ENCODE results near the gene TLE1. TPM values are rescaled to one million over a fixed set of nuclear protein-coding genes. Genes with fewer than 3 reads are reported as not detected.

Gene TLE1
- total RNA-seq, 4 donors from 2014 or later = 51.5 to 77.3 (median 62.2) TPM

- TF ChIP-seq EP300 (IDR thresholded peaks at IDR 0.05; ENCODE audit: low read depth) (no peak), POLR2A (IDR thresholded peaks at IDR 0.05) (no peak), POLR2AphosphoS5 (IDR thresholded peaks at IDR 0.05) (no peak), CTCF (IDR thresholded peaks at IDR 0.05) (no peak)
- in situ Hi-C loops (cut with MboI; ENCODE audit: low pct_ligation_motif_present in 1 of 4, low pct_unique_long_range_greater_than_20kb in 1 of 4, low sequenced_read_pairs in 3 of 4) = loop anchor here in 1 of 4 donors (25.0 kb wide), 1 partner anchor 93 kb away; no protein-coding TSS in a partner anchor
- no peak for DNase-seq
- Histone ChIP-seq H3K9me3 (no peaks in the 10 kb centered on the region), H3K27me3 (no peaks in the 10 kb centered on the region), H3K4me3 (no peak overlapping the region), H3K4me1 (no peaks in the 10 kb centered on the region), H3K27ac (no peak overlapping the region), H3K36me3 (no peaks in the 10 kb centered on the region)
- WGBS, 2 donors (ENCODE audit: low coverage in 1 of 2) = 76 to 92% methylated on average over 2 of the region's 2 CpGs
- intact Hi-C loops (cut with DNase I; ENCODE audit: low total_unique reads) = no loop called here
These were observed 16.2 kb upstream of the TLE1 start for GRCh38 chr9:81705578-81705977.

- H3K27ac ChIP-seq = no peak overlapping the region
- no peaks in the 10 kb centered on the region for H3K9me3 ChIP-seq
- H3K27me3 ChIP-seq = no peaks in the 10 kb centered on the region
- no peak overlapping the region for H3K4me3 ChIP-seq
- in situ Hi-C loops (cut with MboI; ENCODE audit: low pct_ligation_motif_present in 1 of 4, low pct_unique_long_range_greater_than_20kb in 1 of 4, low sequenced_read_pairs in 3 of 4) (loop anchor here in 2 of 4 donors (25.0 kb wide), 1 partner anchor 918 kb away; no protein-coding TSS in a partner anchor), intact Hi-C loops (cut with DNase I; ENCODE audit: low total_unique reads) (no loop called here)
- TF ChIP-seq EP300 (IDR thresholded peaks at IDR 0.05; ENCODE audit: low read depth) = no peak
- 53 to 63% methylated on average over 4 to 7 of the region's 7 CpGs for WGBS, 2 donors (ENCODE audit: low coverage in 1 of 2)
- H3K36me3 ChIP-seq = no peaks in the 10 kb centered on the region
- peaks cover 0 to 11% (median 9%) of the 10 kb centered on the region in 4 donors for H3K4me1 ChIP-seq
- DNase-seq = no peak
These were observed 5.2 kb upstream of the TLE1 start for GRCh38 chr9:81694541-81694940.

- H3K9me3 ChIP-seq = no peaks in the 10 kb centered on the region
- WGBS, 2 donors (ENCODE audit: low coverage in 1 of 2) = 75 to 76% methylated on average over 5 to 6 of the region's 6 CpGs
- DNase-seq = no peak
- peaks cover 0 to 11% (median 9%) of the 10 kb centered on the region in 4 donors for H3K4me1 ChIP-seq
- H3K27me3 ChIP-seq = no peaks in the 10 kb centered on the region
- H3K36me3 ChIP-seq = no peaks in the 10 kb centered on the region
- no peak for TF ChIP-seq EP300 (IDR thresholded peaks at IDR 0.05; ENCODE audit: low read depth)
- TF ChIP-seq CTCF (IDR thresholded peaks at IDR 0.05) = no peak
- no peak for TF ChIP-seq POLR2A (IDR thresholded peaks at IDR 0.05)
- TF ChIP-seq POLR2AphosphoS5 (IDR thresholded peaks at IDR 0.05) = no peak
- H3K4me3 ChIP-seq = no peak overlapping the region
- intact Hi-C loops (cut with DNase I; ENCODE audit: low total_unique reads) = no loop called here
- no peak overlapping the region for H3K27ac ChIP-seq
- in situ Hi-C loops (cut with MboI; ENCODE audit: low pct_ligation_motif_present in 1 of 4, low pct_unique_long_range_greater_than_20kb in 1 of 4, low sequenced_read_pairs in 3 of 4) = loop anchor here in 2 of 4 donors (25.0 kb wide), 1 partner anchor 918 kb away; no protein-coding TSS in a partner anchor
These were observed 4.5 kb upstream of the TLE1 start for GRCh38 chr9:81693671-81694378.

GRCh38 chr9:81690251-81690851 is 1.0 kb upstream of the TLE1 start:
- in situ Hi-C loops (cut with MboI; ENCODE audit: low pct_ligation_motif_present in 1 of 4, low pct_unique_long_range_greater_than_20kb in 1 of 4, low sequenced_read_pairs in 3 of 4) (loop anchor here in 2 of 4 donors (25.0 kb wide), 1 partner anchor 922 kb away; no protein-coding TSS in a partner anchor), intact Hi-C loops (cut with DNase I; ENCODE audit: low total_unique reads) (no loop called here)
- Histone ChIP-seq H3K4me1 (peaks cover 3 to 26% (median 23%) of the 10 kb centered on the region in 4 donors), H3K27me3 (no peaks in the 10 kb centered on the region), H3K36me3 (no peaks in the 10 kb centered on the region), H3K4me3 (peak overlapping the region; percentile 35 to 92 (median 74)), H3K27ac (peak overlapping the region; percentile 89 to 95 (median 93)), H3K9me3 (no peaks in the 10 kb centered on the region)
- DNase-seq = peak; percentile 80
- TF ChIP-seq POLR2A (IDR thresholded peaks at IDR 0.05) (no peak), POLR2AphosphoS5 (IDR thresholded peaks at IDR 0.05) (peak in 1 of 3 donors; percentile 9), EP300 (IDR thresholded peaks at IDR 0.05; ENCODE audit: low read depth) (no peak), CTCF (IDR thresholded peaks at IDR 0.05) (no peak)
- 3 to 13% methylated on average over 8 to 23 of the region's 23 CpGs for WGBS, 2 donors (ENCODE audit: low coverage in 1 of 2)

Measured in transverse colon (tissue), 4 donors.